NCI-H2227 treated with DMSO at 0.1 percent for 48 hours (cell line): Measurements from ENCODE around the gene ERICH6.

Source experiments
- DNase-seq: peaks from one replicate; lab custom pipeline; 2025; lab: John Stamatoyannopoulos, UW

The ERICH6 gene

DNA sequence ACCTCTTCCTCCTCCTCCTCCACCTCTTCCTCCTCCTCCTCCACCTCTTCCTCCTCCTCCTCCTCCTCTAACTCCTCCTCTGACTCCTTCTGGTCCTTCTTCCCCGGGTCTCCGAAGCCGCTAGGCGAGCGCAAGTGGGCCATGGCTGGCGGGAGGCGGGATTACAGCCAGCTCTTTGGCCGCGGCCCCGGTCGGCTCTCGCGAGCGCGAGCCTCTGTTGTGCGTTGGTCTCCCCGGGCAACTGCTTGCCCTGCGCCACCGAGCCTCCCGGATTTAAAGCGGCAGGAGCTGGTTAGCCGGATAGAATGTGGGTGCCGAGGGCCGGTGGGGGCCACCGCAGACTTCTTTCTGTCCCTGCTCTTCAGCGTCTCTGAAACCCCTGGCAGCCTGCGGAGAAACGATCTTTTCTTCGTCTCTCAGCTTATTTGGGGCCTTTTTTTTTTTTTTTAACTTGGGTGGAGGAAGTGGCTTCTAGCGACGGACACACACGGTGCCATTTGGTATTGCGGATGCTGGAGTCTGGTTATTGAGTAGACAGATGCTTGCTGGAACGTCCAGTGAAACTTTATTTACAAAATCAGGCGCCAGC, at the start of gene ERICH6:
Gene ERICH6 (minus strand): TSS at position 165 of the 589 bp plus-strand sequence. CDS start 22 bp downstream, at position 143.
- peak; percentile 51 for DNase-seq

GRCh38 chr3:150751781-150752263, 48.1 kb upstream of the ERICH6 start:
- no peak for DNase-seq

GRCh38 chr3:150749255-150749654, 45.5 kb upstream of the ERICH6 start:
- no peak for DNase-seq

GRCh38 chr3:150748684-150749047, 44.9 kb upstream of the ERICH6 start:
- no peak for DNase-seq

DNA sequence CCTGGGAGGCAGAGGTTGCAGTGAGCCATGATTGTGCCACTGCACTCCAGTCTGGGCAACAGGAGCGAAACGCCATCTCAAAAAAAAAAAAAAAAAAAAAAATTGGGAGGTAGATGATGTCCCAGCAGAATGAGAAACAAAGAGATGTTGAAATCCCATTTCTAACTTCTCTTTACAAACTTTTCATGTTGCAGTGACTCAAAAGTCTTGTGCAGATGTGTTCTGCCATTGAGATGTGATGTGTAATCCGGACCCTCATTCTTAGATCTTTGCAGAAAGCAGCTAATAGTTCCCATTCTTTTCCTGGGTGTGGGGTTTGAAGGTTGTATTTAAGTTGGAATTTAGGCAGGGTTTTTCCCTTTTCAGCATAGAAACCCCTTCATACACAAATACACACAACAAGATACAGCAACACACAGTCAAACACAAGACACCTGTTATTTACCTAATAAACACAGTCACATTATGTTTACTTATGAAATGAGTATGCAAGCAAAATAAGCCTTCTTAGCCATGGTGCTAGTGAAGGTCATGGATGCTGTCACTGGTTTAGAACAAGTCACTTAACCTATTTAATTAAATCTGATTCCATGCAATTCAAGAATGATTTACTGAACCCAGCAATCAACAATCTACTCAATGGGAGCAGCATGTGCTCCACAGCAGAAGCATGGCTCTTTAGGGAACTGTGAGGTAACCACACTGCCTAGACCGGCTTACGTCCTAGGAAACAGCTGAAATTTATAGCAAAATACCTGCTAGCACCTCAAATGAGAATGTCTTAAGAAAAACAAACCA, 44.4 kb upstream of the ERICH6 start:
- DNase-seq, result no peak

DNA sequence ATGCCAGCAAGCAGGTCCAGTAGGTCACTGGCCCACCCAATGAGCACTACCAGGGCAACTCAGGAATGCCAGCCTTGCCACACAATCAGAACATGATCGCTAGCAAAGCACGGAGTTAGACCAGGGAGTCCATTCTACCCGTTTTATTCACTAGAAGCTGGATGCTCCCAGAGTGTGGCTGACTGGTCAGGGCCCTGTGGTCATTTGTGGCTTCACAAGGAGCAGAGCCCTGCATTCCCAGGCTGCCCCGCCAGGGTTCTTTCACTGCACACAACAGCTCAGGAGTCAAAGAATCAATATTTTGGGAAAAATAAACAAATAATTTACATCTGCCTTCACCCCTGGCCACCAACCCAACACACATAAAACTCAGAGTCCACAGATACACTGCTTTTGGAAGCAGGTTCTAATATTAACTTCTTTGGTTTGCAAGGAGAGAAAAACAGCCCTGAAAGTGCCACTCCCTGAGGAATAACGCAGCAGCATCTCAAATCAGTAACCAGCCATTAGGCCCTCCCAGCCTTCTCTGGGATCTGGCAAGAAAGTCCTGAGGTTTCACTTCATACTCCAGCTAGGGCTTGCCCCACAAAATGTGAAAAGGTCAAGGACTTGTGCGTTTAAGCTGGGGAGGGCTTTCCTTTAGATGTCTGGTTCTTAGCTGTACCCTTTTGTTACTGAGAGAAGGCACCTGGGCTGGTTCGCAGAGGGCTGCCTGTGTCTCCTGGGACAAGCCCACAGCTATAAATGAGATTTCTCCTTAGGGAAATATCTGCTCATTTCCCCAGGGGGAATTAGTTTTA, 43.3 kb upstream of the ERICH6 start:
- no peak for DNase-seq

- no peak for DNase-seq
Observed at GRCh38 chr3:150745832-150746231, 42.1 kb upstream of the ERICH6 start.

DNA sequence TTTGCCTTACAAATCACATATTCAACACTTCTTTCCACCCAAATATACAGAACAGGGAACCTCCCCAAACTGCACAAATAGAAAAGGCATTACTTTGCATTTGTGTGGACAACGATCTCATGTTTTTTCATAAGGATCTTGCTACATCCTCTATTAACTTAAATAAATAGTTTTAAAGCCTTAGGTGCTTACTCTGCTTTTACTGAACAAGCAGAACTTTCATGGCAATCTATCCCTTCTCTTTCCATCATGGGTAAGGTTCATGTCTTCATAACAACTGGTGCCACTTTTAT, 41.1 kb upstream of the ERICH6 start:
- DNase-seq, result no peak

GRCh38 chr3:150744041-150744918, 40.6 kb upstream of the ERICH6 start:
- DNase-seq, result no peak

GRCh38 chr3:150743508-150743907, 39.8 kb upstream of the ERICH6 start:
- no peak for DNase-seq

DNA sequence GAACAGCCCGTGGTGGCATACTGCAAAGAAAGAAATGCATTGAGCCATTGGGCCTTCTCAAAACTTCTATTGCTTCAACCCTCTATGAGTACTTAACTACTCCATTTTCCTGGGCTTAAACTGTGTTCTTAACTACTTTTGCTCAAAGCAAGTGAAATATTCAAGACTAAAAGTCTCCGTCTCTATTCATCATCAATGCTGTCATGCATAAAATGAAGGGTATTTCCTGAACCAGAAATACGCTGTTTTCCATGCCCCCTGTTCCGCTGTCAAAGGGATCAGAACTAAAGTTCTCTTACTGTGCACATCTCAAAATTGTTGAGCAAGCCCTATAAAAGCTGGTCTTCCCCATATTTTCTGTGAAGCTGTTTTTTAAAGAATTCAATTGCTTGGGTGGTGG, 39.0 kb upstream of the ERICH6 start:
- no peak for DNase-seq

DNA sequence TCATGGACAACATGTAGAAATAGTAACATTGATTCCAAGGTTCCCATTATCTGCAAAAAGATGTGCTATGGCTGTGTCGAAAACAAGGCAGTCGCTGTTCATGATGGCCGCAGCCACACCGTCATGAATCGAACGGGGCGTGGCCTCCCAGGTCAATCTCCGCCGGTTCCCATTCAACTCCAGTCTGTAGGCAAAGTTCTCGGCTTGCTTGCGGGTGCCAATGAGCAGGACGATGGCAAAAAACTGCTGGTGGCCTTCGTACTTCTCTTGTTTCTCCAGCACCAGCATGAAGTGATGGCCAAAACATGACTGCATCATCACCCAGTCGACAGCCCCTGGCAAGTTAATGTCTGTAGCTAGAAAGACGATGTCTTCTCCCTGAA, 38.4 kb upstream of the ERICH6 start:
- no peak for DNase-seq

DNA sequence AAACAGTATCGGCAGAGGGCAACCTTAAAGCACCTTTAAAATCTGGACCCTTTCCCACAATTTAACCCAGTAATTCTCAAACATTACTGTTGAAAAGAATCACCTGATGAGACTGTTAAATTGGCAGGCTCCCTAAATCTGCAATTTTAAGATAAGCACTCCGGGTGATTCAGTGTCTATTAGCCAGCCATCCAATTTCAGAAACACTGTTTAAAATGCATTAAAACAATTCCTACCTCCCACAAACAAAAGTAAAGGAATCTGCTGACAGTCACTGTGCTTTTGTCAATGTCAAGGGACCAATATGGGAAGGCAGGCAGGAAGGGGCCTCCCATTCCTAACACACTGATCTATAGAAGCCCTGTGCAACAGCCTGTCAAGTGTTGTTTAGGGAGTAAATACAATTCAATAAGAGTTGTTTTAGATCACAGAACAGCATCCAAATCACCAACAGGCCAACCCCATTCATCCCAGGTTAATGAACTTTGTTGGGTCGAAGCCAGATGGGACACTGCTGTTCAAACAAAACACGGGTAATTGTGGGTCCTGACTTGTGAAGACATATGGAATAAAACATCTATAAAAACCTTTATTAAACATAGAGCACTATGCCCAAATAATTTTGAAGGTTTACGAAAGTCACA, 37.9 kb upstream of the ERICH6 start:
- no peak for DNase-seq

- no peak for DNase-seq
Observed at GRCh38 chr3:150740733-150741496, 37.2 kb upstream of the ERICH6 start.

DNA sequence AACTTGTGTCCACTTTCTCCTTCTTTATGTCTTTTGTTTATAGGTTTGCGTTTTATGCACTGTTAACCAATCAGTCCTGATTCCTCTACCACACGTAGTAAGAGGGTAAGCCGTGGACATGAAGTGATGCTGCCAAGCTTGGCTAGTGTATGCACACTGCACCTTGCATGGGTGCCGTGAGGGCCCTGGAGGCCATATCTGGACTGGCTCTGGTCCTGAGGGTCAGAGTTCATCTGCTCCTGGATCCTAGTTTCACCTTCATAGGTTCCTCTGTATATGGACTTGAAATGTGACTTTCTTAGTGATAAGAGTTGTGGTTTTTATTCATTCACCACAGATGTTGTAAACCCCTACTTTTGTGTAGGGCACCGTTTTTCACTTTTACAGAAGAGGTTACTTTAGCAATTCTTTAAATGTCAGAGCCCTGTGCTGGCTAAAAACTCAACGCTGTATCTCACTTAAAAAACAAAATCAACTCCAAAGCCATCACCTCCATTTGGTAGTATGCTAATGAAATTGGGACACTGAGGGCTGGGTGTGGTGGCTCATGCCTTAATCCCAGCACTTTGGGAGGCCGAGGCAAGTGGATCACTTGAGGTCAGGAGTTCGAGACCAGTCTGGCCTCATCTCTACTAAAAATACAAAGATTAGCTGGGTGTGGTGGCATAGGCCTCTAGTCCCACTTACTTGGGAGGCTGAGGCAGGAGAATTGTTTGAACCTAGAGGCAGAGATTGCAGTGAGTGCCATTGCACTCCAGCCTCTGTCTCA, 36.3 kb upstream of the ERICH6 start:
- DNase-seq, result no peak

DNA sequence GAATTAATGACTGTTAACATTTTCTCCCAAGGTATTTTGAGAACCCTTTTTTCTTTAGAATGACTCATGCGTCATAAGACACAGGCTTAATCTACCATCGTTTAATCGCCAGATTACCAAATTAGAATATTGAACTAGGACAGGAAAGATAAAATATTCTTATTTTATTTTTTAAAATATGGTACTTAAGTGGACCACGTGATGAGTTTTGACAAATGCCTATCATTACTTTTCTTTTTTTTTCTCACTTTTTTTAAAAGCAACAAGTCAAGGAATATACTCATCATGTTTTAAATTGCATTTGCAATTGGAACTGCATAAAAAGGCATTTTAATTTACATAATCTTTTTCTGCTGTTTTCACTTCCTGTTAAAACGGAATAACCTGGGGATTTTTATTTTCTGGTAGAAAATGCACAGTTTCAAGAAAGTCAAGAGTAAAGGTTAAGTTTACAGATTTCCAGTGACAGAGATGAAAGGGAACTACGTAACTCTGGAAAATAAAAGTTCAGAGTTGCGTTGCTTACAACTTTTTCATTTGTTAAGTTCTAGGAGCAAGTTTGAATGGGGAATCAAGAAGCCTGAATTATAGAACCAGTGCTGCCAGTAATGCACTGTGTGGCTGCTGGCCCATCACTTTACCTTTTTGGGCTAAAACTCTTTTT, 35.6 kb upstream of the ERICH6 start:
- no peak for DNase-seq

- peak; percentile 1 for DNase-seq
Observed at GRCh38 chr3:150738688-150739087, 35.0 kb upstream of the ERICH6 start.

GRCh38 chr3:150737874-150738679, 34.4 kb upstream of the ERICH6 start:
- DNase-seq, result no peak
